Activated CD8-positive, alpha-beta memory T cell treated with anti-CD3 and anti-CD28 coated beads for 4 hours (primary cell): ENCODE measurements around the gene KCNC1.

Experiments
- DNase-seq, 2 donors: peaks; one replicate each; pipeline ENCODE4 v3.0.0-alpha.2; 2020; ENCODE audit warnings: low read depth in 2 of 2

The KCNC1 gene

GRCh38 chr11:17753153-17753552, 18.6 kb downstream of the KCNC1 start:
- no peak for DNase-seq

GRCh38 chr11:17753641-17754040, 19.1 kb downstream of the KCNC1 start:
- no peak for DNase-seq

- DNase-seq = no peak
These were observed 21.3 kb downstream of the KCNC1 start for GRCh38 chr11:17755891-17756290.

DNA sequence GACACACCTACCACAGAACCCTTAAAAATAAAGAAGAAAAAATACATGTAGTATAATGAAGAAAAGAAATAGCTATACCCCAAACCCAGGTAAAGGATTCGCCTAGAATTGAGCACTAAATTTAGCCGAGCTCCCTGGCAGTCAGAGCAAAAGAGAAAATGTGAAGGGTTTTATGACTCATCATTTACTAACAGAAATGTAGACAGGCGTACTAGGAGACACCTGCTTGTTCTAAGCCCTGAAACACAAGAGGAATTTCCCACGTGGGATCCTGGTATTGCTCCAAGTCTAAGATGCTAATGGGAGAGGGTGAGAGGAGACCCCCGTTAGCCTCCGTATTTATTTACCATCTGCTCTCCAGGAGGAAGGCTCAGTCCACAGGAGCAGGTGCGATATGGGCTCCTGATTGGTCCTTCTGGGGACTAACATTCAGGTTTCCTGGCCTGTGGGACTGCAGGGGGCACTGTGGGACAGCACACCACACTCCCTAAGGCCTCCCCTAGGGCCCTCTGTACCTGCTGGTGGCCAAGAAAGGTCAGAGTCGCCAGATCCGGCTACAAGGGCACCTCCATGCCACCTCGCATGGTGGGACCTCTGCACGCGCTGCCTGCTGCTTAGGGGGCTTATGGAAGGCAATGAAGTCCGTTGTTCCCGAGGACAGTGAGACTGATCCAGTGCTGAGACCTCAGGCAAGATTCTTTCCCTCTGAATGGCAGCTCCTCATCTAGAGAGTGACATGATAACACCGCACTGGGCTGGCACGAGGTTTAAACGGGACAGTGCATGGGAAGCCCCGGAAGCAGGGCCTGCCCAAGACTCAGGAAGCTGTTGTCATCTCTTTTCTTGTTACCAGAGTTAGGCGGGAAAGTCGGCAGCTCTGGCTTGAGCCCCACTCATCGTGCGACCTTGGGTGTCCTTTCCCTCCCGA, 25.8 kb downstream of the KCNC1 start:
- no peak for DNase-seq

DNA sequence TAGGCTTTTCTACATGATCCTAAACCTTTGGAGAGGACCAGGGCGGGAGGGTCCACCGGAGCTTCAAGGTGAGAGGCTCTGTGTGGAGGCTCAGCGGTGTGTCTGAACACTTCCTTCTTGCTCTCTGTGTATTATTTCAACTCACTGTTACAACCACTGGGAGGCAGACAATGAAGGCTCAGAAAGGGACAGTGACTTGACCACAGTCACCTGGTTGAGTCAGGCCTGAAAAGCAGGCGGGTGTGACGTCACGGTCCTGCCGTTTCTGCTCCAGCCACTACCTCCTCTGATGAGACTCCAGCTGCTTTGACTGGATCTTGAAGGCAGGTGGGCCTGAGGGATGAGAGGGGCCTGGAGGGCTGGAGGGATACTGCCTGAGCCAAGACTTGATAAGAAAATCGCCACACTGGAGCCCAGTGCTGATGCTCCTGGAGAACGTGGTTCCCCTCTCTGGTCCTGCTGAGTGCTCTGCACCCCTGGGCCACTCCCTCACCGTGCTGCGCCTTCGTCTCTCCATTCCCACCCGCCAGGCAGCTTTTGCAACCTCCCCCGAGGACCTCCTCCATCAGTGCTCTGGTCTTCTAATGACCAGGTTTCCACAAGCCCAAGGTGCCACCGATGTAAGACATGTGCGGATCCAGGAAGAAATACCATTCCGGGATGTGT, 27.9 kb downstream of the KCNC1 start:
- DNase-seq = no peak

DNA sequence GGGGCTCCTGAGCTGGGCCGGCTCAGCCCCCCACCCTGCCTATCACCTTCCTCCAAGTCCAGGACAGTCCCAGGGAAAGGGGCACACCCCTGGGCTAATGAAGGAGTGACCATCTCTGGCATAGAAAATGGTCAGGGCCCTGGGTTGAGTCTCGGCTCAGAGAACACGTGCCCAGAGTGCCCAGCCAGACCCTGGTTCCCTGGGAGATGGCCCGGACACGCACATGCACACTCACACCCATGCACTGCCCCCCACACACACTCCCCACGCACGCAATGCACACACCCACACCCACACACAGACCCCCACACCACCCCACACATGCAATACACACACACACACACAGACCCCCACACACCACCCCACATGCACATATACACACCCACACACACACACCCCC, 28.7 kb downstream of the KCNC1 start:
- DNase-seq = no peak

DNA sequence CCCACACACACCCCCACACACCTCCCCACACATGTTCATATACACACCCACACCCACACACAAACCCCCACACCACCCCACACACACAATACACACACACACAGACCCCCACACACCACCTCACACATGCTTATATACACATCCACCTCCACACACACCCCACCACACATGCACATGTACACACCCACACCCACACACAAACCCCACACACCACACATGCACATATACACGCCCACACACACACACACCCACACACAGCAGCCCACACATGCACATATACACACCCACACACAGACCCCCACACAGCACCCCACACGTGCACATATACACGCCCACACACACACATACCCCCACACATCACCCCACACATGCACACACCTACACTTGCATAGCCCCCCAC, 29.1 kb downstream of the KCNC1 start:
- no peak for DNase-seq

- DNase-seq = no peak
These were observed 30.1 kb downstream of the KCNC1 start for GRCh38 chr11:17764446-17765218.

DNA sequence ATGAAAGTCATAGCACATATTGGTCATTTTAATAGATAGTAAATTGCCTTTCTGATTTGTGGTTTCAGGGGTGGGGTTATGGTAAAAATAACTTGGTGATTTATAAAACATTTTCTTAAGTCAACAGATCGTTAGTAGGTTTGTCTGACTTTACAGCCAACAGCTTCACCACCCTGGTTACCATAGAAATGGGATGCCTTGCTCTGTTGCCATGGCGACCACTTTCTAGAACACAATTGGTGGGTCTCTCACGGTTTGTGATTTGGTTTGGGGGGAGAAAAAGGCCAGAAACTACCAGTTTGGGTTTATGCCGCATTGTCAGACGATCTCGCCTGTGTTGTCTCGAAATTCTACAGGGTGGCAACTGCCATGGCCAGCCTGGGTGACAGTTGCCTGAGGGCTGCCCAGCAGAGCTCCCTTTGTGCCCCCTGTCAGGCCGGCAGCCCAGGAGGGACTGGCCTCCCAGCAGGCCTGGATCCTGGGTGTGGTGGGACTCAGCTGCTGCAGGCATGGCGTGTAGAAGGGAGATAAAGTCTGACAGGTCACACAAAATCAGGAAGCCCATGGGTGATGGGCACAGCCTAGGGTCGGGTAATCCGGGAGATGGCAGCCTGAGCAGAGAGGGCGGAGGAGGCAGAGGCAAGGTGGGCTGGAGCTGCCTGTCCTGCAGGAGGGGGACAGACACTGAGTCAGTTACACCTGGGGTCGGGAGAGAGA, 30.9 kb downstream of the KCNC1 start:
- DNase-seq = no peak

DNA sequence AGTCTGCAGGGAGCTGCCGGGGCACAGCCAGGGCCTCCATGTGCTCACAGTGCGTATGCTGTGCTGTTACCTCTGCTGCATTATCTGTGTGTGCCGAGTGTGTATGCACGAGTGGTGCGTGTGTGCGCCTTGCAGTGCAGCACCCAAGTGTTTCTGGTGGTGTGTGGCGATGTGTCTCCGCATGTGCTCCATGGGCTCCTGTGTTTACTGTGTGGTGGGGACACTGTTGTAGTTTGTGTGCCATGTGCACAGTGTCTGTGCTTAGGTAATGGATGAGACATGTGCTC, 31.4 kb downstream of the KCNC1 start:
- no peak for DNase-seq

DNA sequence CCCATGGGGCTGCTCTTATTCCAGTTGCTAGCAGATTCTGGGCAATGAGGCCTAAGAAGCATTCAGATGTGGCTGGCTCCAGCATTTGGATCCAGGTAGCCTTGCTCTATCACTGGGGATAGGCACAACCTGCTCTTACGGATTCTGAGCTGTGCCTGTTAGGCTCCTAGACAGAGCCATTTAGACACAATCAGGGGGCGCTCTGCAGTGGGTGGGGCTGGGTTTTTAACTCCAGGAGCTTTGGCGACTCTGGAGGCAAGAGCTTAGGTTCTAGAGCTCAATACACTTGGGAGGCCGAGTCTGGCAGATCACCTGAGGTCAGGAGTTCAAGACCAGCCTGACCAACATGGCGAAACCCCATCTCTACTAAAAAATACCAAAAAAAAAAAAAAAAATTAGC, 32.0 kb downstream of the KCNC1 start:
- no peak for DNase-seq

- DNase-seq = no peak
These were observed 32.8 kb downstream of the KCNC1 start for GRCh38 chr11:17767301-17767885.

DNA sequence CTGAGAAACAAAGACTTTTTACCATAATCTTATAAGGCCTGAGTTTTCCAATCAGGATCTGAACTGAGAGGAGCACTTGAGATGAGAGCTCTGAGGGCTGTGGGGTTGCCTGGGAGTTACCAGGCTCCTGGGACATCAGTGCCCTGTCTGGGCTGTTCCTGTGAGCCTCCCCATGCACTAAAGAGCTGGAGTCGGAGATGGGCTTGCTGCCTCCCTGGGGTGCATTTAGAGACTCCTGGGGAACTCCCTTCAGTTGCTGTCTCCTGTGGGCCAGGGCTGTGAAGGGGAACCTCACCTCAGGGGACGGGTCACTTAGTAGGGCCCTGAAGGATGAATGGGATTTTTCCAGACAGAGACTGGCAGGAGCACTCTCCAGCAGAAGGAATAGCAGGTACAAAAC, 33.3 kb downstream of the KCNC1 start:
- no peak for DNase-seq

DNA sequence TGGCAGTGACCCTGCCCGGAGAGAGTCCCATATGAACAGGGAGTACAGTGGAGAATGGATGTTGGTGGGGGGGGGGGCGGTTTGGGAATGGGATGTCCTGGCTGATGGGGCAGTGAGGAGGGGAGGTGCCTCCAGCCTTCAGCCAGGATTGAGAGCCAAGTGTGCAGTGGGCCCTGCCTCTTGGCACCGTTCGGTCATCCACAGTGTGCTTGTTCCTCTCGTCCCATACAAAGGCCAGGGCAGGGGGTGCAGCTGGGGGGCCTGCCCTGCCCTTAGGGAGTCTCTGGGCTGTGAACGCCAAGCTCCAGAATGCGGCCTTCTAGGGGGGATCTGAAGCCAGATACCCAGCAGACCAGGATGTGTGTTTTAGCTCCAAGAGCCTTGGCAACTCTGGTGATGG, 34.0 kb downstream of the KCNC1 start:
- no peak for DNase-seq

GRCh38 chr11:17769218-17769617, 34.6 kb downstream of the KCNC1 start:
- no peak for DNase-seq

- DNase-seq = no peak
These were observed 35.6 kb downstream of the KCNC1 start for GRCh38 chr11:17770048-17770652.

DNA sequence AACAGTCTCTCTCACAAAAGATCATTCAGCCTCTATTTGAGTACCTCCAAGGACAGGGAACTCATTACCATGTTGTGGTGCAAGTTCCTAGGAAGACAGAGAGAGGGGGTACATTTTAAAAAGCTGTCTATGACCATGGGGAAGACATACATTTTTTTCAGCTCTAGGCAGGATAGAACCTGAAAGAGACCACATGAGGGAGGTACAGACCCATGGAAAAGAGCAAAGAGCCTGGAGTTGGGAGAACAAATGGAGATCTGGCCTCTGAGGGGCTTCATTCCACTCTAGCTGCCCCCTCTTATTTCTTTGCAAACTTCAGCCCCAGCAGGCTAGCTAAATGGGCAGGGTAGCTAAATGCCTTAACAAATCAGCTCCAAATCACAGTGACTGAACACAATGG, 36.3 kb downstream of the KCNC1 start:
- no peak for DNase-seq

DNA sequence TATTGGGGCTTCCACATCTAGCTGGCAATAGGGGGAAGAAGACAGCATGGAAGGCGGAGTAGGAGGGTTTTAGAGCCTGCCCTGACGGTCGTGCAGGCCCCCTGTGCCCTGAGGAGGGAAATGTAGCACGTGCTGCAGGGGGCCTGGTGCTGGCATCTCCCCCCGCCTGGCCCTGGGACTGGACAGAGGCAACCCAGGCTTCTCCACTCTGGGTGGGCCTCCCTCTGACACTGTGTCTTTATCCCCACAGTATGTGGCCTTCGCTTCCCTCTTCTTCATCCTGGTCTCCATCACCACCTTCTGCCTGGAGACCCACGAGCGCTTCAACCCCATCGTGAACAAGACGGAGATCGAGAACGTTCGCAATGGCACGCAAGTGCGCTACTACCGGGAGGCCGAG, 36.8 kb downstream of the KCNC1 start:
- DNase-seq = no peak

GRCh38 chr11:17771841-17772401, 37.3 kb downstream of the KCNC1 start:
- no peak for DNase-seq

GRCh38 chr11:17772704-17773600, 38.4 kb downstream of the KCNC1 start:
- no peak for DNase-seq
